ENCODE data around the gene MEG3.

DNA sequence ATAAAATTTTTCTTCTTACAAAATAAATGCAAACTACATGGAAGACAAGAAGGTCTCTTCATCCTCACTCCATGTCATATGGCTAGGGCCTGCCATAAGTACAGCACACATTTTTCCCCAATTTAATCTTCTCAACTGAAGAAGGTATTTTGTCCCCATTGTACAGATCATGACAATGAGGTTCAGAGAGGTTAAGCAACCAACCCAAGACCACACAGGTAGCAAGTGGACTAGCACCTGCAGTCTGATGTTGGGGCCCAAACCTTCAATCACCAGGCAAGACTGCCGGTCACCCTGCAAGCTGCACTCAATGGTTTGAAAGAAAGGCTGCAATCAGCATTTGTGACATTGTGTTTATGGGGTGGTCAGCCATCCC, 6.5 kb upstream of the MEG3 start:
- TF ChIP-seq POLR2A (IDR thresholded peaks at IDR 0.05; ENCODE audit: low read depth, low read length): no peak
- no peak for TF ChIP-seq POLR2AphosphoS5 (IDR thresholded peaks at IDR 0.05; ENCODE audit: low read depth, low read length)
